H1 (cell line): Measurements from ENCODE around the gene TMEM181.
"Not testable (repeated sequence)": the region's sequence is repeated elsewhere in the genome, so short reads cannot be mapped to it uniquely, and the experiment has no call there.

ENCODE experiments used
- ATF2 ChIP-seq: IDR thresholded peaks from 2 replicates; pipeline ENCODE4 v1.6.1; 2012; ENCODE audit warnings: low read length, inconsistent platforms
- CTCF ChIP-seq, 3 experiments: IDR thresholded peaks; 1 replicate in 2 of 3; 2 replicates in 1 of 3; pipeline versions ENCODE4 v1.5.1 to v1.6.1; 2011; ENCODE audit warnings: low read length in 3 of 3, mild to moderate bottlenecking in 3 of 3, inconsistent platforms in 2 of 3, low read depth in 1 of 3, moderate library complexity in 1 of 3; ENCODE audit not compliant: insufficient read depth in 1 of 3; ENCODE audit errors: control extremely low read depth in 1 of 3
- JUN ChIP-seq: IDR thresholded peaks from 2 replicates; pipeline ENCODE4 v1.6.1; 2011; ENCODE audit warnings: low read depth, mild to moderate bottlenecking, improper control_type of control experiment, low read length
- POLR2A ChIP-seq, 2 experiments: IDR thresholded peaks; 1 replicate in 1 of 2; 2 replicates in 1 of 2; pipeline ENCODE4 v1.6.1; 2011; ENCODE audit warnings: low read depth in 2 of 2, low read length in 2 of 2, mild to moderate bottlenecking in 2 of 2; ENCODE audit errors: control extremely low read depth in 1 of 2
- POU5F1 ChIP-seq: IDR thresholded peaks from 2 replicates; pipeline ENCODE4 v1.6.1; 2011; ENCODE audit warnings: low read depth, mild to moderate bottlenecking, low read length, moderate library complexity
- RFX5 ChIP-seq: IDR thresholded peaks from 2 replicates; pipeline ENCODE4 v1.6.1; 2011; ENCODE audit warnings: low read depth, low read length, improper control_type of control experiment, borderline replicate concordance
- RNF2 ChIP-seq: fragments of 200-900, 300-1000 bp; sonication (generic); IDR thresholded peaks from 2 replicates; pipeline ENCODE4 v1.7.1; 2016; ENCODE audit warnings: borderline replicate concordance, low read depth, mild to moderate bottlenecking, antibody characterized with exemption, low read length; ENCODE audit not compliant: poor library complexity, severe bottlenecking; ENCODE audit errors: missing control alignments
- SIN3A ChIP-seq, 2 experiments: IDR thresholded peaks in 1 of 2; conservative IDR thresholded peaks in 1 of 2; 2 replicates each; pipeline ENCODE4 v1.6.1; 2011 to 2012; ENCODE audit warnings: low read length in 2 of 2, improper control_type of control experiment in 1 of 2, low read depth in 1 of 2, mild to moderate bottlenecking in 1 of 2
- SP2 ChIP-seq: IDR thresholded peaks from 2 replicates; pipeline ENCODE4 v1.6.1; 2012; ENCODE audit warnings: mild to moderate bottlenecking, low read length, inconsistent platforms
- SRF ChIP-seq: IDR thresholded peaks from 2 replicates; pipeline ENCODE4 v1.6.1; 2011; ENCODE audit warnings: mild to moderate bottlenecking, low read depth, low read length, moderate library complexity
- SUZ12 ChIP-seq: fragments of 200-600 bp; sonication (generic); IDR thresholded peaks from 2 replicates; pipeline ENCODE4 v1.6.1; 2012; ENCODE audit warnings: mild to moderate bottlenecking, inconsistent platforms, low read length, moderate library complexity, mixed read lengths

GRCh38 chr6:158527858-158528257 lies 32.0 kb upstream of the TMEM181 start:
- TF ChIP-seq SP2; POLR2A (IDR thresholded peaks at IDR 0.05; ENCODE audit: control extremely low read depth in 1 of 2, low read depth in 2 of 2, low read length in 2 of 2); CTCF (IDR thresholded peaks at IDR 0.05; ENCODE audit: control extremely low read depth in 1 of 3, insufficient read depth in 1 of 3, low read depth in 1 of 3, low read length in 3 of 3); SUZ12; SRF; ATF2; SIN3A (conservative IDR thresholded peaks at IDR 0.05 in 1 of 2, IDR thresholded peaks at IDR 0.05 in 1 of 2; ENCODE audit: low read depth in 1 of 2, low read length in 2 of 2); POU5F1; JUN; RFX5; RNF2: not testable (repeated sequence)
